H9 (cell line): Measurements from ENCODE around the gene MYL6B. TPM values are rescaled to one million over a fixed set of nuclear protein-coding genes. Genes with fewer than 3 reads are reported as not detected.
"Not testable (repeated sequence)": the region's sequence is repeated elsewhere in the genome, so short reads cannot be mapped to it uniquely, and the experiment has no call there.

Experiments used
- DNase-seq: peaks from one replicate; pipeline ENCODE4 v3.0.0-alpha.2; 2017
- H2AFZ ChIP-seq: one replicate; pipeline ENCODE4 v1.6.1; 2013; ENCODE audit warnings: mild to moderate bottlenecking, low read length, control low read depth, moderate library complexity
- H2AK5ac ChIP-seq: 2 replicates; pipeline ENCODE4 v1.6.1; 2013; ENCODE audit warnings: low read length, control low read depth, mixed read lengths; ENCODE audit not compliant: insufficient read length
- H2BK120ac ChIP-seq: one replicate; pipeline ENCODE4 v1.6.1; 2013; ENCODE audit warnings: low read depth, mild to moderate bottlenecking, low read length, control low read depth, inconsistent platforms; ENCODE audit not compliant: poor library complexity, severe bottlenecking
- H2BK12ac ChIP-seq: 2 replicates; pipeline ENCODE4 v1.6.1; 2013; ENCODE audit warnings: low read length, control low read depth, mixed read lengths, low read depth; ENCODE audit not compliant: insufficient read length
- H2BK15ac ChIP-seq: 2 replicates; pipeline ENCODE4 v1.6.1; 2013; ENCODE audit warnings: low read depth, low read length, control low read depth
- H2BK20ac ChIP-seq: one replicate; pipeline ENCODE4 v1.6.1; 2013; ENCODE audit warnings: low read depth, mild to moderate bottlenecking, low read length, control low read depth, inconsistent platforms; ENCODE audit not compliant: poor library complexity, severe bottlenecking
- H2BK5ac ChIP-seq: 2 replicates; pipeline ENCODE4 v1.6.1; 2013; ENCODE audit warnings: low read length, control low read depth, mixed read lengths; ENCODE audit not compliant: insufficient read length
- H3K14ac ChIP-seq: 2 replicates; pipeline ENCODE4 v1.6.1; 2013; ENCODE audit warnings: low read length, control low read depth; ENCODE audit not compliant: insufficient read depth
- H3K18ac ChIP-seq: 2 replicates; pipeline ENCODE4 v1.6.1; 2013; ENCODE audit warnings: low read depth, mild to moderate bottlenecking, mixed read lengths, low read length, control low read depth; ENCODE audit not compliant: insufficient read length
- H3K23ac ChIP-seq: 2 replicates; pipeline ENCODE4 v1.6.1; 2013; ENCODE audit warnings: low read length, control low read depth, mixed read lengths, low read depth; ENCODE audit not compliant: insufficient read length
- H3K23me2 ChIP-seq: 2 replicates; pipeline ENCODE4 v1.6.1; 2013; ENCODE audit warnings: low read depth, mild to moderate bottlenecking, mixed read lengths, low read length, control low read depth; ENCODE audit not compliant: insufficient read length, poor library complexity, severe bottlenecking
- H3K27ac ChIP-seq: 2 replicates; pipeline ENCODE4 v1.5.1; 2013; ENCODE audit warnings: low read length, control low read depth, mixed read lengths, low read depth; ENCODE audit not compliant: insufficient read length
- H3K27me3 ChIP-seq: 2 replicates; pipeline ENCODE4 v1.6.1; 2013; ENCODE audit warnings: low read length, control low read depth, inconsistent platforms; ENCODE audit not compliant: insufficient read depth
- H3K4ac ChIP-seq: 2 replicates; pipeline ENCODE4 v1.6.1; 2013; ENCODE audit warnings: low read depth, mild to moderate bottlenecking, control low read depth, inconsistent platforms, low read length, moderate library complexity
- H3K4me1 ChIP-seq: 2 replicates; pipeline ENCODE4 v1.6.1; 2013; ENCODE audit warnings: low read length, control low read depth, inconsistent platforms; ENCODE audit not compliant: insufficient read depth
- H3K4me2 ChIP-seq: 2 replicates; pipeline ENCODE4 v1.6.1; 2013; ENCODE audit warnings: low read length, control low read depth, mixed read lengths; ENCODE audit not compliant: insufficient read length, insufficient read depth
- H3K56ac ChIP-seq: 2 replicates; pipeline ENCODE4 v1.6.1; 2013; ENCODE audit warnings: low read depth, mild to moderate bottlenecking, mixed read lengths, low read length, control low read depth; ENCODE audit not compliant: insufficient read length
- H3K79me1 ChIP-seq: 2 replicates; pipeline ENCODE4 v1.6.1; 2013; ENCODE audit warnings: low read depth, mild to moderate bottlenecking, moderate library complexity, low read length, control low read depth, inconsistent platforms; ENCODE audit not compliant: insufficient read depth, poor library complexity, severe bottlenecking
- H3K79me2 ChIP-seq: 2 replicates; pipeline ENCODE4 v1.6.1; 2013; ENCODE audit warnings: low read length, control low read depth, inconsistent platforms; ENCODE audit not compliant: insufficient read depth
- H3K9ac ChIP-seq: 2 replicates; pipeline ENCODE4 v1.6.1; 2013; ENCODE audit warnings: low read length, control low read depth, mixed read lengths; ENCODE audit not compliant: insufficient read length; ENCODE audit errors: extremely low read depth
- H3K9me3 ChIP-seq: one replicate; pipeline ENCODE4 v1.6.1; 2013; ENCODE audit warnings: low read depth, low read length, inconsistent platforms; ENCODE audit not compliant: control insufficient read depth
- H3T11ph ChIP-seq: one replicate; pipeline ENCODE4 v1.6.1; 2013; ENCODE audit warnings: mild to moderate bottlenecking, low read length, control low read depth, inconsistent platforms
- H4K20me1 ChIP-seq: one replicate; pipeline ENCODE4 v1.6.1; 2013; ENCODE audit not compliant: control insufficient read depth, insufficient read length, insufficient read depth
- H4K5ac ChIP-seq: 2 replicates; pipeline ENCODE4 v1.6.1; 2013; ENCODE audit warnings: low read depth, mild to moderate bottlenecking, mixed read lengths, low read length, control low read depth; ENCODE audit not compliant: insufficient read length
- H4K8ac ChIP-seq: replicated peaks from 2 replicates; pipeline ENCODE4 v1.6.1; 2013; ENCODE audit warnings: low read length, control low read depth, mixed read lengths, low read depth; ENCODE audit not compliant: insufficient read length
- H4K91ac ChIP-seq: 2 replicates; pipeline ENCODE4 v1.6.1; 2013; ENCODE audit warnings: low read depth, mild to moderate bottlenecking, moderate library complexity, mixed read lengths, low read length, control low read depth; ENCODE audit not compliant: insufficient read length
- H3K27ac Mint-ChIP-seq, 3 experiments: 2 replicates in 2 of 3; 3 replicates in 1 of 3; pipeline ENCODE4 v1.8.0; 2020 to 2021; ENCODE audit warnings: mixed read lengths in 3 of 3, mild to moderate bottlenecking in 1 of 3, moderate library complexity in 1 of 3
- H3K27me3 Mint-ChIP-seq: 2 replicates; pipeline ENCODE4 v1.8.0; 2021; ENCODE audit warnings: low read depth, mild to moderate bottlenecking, moderate library complexity, mixed read lengths
- H3K36me3 Mint-ChIP-seq, 3 experiments: 2 replicates in 2 of 3; 3 replicates in 1 of 3; pipeline ENCODE4 v1.8.0; 2020 to 2021; ENCODE audit warnings: low read depth in 3 of 3, mixed read lengths in 3 of 3; ENCODE audit not compliant: insufficient read depth in 1 of 3
- H3K4me1 Mint-ChIP-seq, 2 experiments: 2 replicates each; pipeline ENCODE4 v1.8.0; 2020; ENCODE audit warnings: mixed read lengths in 2 of 2
- H3K4me3 Mint-ChIP-seq, 2 experiments: 2 replicates in 1 of 2; 3 replicates in 1 of 2; pipeline ENCODE4 v1.8.0; 2020 to 2021; ENCODE audit warnings: mild to moderate bottlenecking in 2 of 2, mixed read lengths in 2 of 2, moderate library complexity in 1 of 2
- H3K9me3 Mint-ChIP-seq, 2 experiments: 2 replicates in 1 of 2; 3 replicates in 1 of 2; pipeline ENCODE4 v1.8.0; 2020; ENCODE audit warnings: mild to moderate bottlenecking in 2 of 2, mixed read lengths in 2 of 2, moderate library complexity in 1 of 2
- WGBS: extraction: QIAGEN DNeasy Blood & Tissue Kit; methylation state at CpG from one replicate; pipeline ENCODE4 v1.1.7; 2013; ENCODE audit warnings: missing lambda C conversion rate, low lambda C conversion rate, mixed read lengths; ENCODE audit not compliant: insufficient read length; ENCODE audit errors: extremely low coverage; 5-methylcytosine and 5-hydroxymethylcytosine counted together
- total RNA-seq: library from RNA; stranded (reverse); gene quantifications from 2 replicates; pipeline ENCODE4 v1.2.1, GENCODE V29; 2021
- TF ChIP-seq, protein P1 (sequence below): fragments of 200-600 bp; sonication (generic); conservative IDR thresholded peaks from 3 replicates; pipeline ENCODE4 v1.8.0; 2021; ENCODE audit warnings: antibody characterized with exemption, mild to moderate bottlenecking

The MYL6B gene
- total RNA-seq, 1 experiment from 2014 or later = 165 TPM

DNA sequence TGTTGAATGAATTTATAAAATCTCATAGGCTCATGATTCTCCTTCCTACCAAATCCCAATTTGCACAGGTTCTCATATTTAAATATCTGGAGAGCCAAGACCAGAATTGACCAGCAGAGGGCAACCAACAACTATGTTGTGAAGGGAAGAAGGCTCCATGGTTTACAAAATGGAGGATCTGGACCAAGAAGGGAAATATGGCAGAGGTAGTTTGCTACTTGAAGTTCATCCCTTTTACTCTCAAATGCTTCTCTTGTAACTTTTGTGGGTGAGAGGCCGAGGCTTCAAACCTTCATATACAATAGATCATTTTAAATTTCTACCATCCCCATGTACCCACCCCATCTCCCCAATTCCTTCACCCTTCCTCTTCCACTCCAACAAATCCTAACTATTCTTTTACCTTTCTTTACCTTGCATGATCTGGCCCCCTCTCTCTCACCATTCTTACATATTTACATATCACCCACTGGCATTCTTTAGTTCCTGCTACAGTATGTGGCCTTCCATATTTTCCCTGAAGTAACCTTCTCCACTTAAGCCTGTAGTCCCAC lies 40.7 kb downstream of the MYL6B start:
- DNase-seq = peak; percentile 56
- Mint-ChIP-seq H3K27ac (peak overlapping the region in 2 of 3 experiments; percentile 49 to 84; a peak in 5 of 7 replicates), H3K27me3 (peaks cover 3% of the 10 kb centered on the region; the same call in 1 of the 2 replicates), H3K9me3 (0 out of 5 replicates have a peak, but pooled peaks cover 0 to 3% of the 10 kb centered on the region in 2 experiments), H3K4me3 (no peak overlapping the region; a peak in 2 of 5 replicates), H3K36me3 (peaks cover 13 to 15% (median 13%) of the 10 kb centered on the region in 3 experiments; a peak in 6 of 7 replicates), H3K4me1 (peaks cover 17 to 22% of the 10 kb centered on the region in 2 experiments)
- Histone ChIP-seq H3K18ac (no peak overlapping the region), H3K14ac (no peak overlapping the region), H3K4me1 (peaks cover 5% of the 10 kb centered on the region), H2BK12ac (no peak overlapping the region), H2BK120ac (no peak overlapping the region), H3K4ac (no peak overlapping the region), H3K27ac (no peak overlapping the region), H2BK15ac (no peak overlapping the region), H3K4me2 (no peak overlapping the region), H2BK20ac (no peak overlapping the region), H4K91ac (no peak overlapping the region), H4K8ac (no peak overlapping the region), H3K79me1 (peaks cover 3% of the 10 kb centered on the region), H3K23me2 (peaks cover 11% of the 10 kb centered on the region), H3K9ac (no peak overlapping the region), H3K56ac (no peak overlapping the region), H3K23ac (no peak overlapping the region), H3K9me3 (no peaks in the 10 kb centered on the region), H3K79me2 (peaks cover 4% of the 10 kb centered on the region; the same call in 1 of the 2 replicates), H2AFZ (no peak overlapping the region), H3T11ph (no peak overlapping the region), H4K20me1 (no peaks in the 10 kb centered on the region), H3K27me3 (no peaks in the 10 kb centered on the region), H4K5ac (no peak overlapping the region), H2AK5ac (no peak overlapping the region), H2BK5ac (no peak overlapping the region)
- no CpG with 5 or more reads among the region's 1 CpG for WGBS
- TF ChIP-seq, protein P1, sequence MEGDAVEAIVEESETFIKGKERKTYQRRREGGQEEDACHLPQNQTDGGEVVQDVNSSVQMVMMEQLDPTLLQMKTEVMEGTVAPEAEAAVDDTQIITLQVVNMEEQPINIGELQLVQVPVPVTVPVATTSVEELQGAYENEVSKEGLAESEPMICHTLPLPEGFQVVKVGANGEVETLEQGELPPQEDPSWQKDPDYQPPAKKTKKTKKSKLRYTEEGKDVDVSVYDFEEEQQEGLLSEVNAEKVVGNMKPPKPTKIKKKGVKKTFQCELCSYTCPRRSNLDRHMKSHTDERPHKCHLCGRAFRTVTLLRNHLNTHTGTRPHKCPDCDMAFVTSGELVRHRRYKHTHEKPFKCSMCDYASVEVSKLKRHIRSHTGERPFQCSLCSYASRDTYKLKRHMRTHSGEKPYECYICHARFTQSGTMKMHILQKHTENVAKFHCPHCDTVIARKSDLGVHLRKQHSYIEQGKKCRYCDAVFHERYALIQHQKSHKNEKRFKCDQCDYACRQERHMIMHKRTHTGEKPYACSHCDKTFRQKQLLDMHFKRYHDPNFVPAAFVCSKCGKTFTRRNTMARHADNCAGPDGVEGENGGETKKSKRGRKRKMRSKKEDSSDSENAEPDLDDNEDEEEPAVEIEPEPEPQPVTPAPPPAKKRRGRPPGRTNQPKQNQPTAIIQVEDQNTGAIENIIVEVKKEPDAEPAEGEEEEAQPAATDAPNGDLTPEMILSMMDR = peak; percentile 89

DNA sequence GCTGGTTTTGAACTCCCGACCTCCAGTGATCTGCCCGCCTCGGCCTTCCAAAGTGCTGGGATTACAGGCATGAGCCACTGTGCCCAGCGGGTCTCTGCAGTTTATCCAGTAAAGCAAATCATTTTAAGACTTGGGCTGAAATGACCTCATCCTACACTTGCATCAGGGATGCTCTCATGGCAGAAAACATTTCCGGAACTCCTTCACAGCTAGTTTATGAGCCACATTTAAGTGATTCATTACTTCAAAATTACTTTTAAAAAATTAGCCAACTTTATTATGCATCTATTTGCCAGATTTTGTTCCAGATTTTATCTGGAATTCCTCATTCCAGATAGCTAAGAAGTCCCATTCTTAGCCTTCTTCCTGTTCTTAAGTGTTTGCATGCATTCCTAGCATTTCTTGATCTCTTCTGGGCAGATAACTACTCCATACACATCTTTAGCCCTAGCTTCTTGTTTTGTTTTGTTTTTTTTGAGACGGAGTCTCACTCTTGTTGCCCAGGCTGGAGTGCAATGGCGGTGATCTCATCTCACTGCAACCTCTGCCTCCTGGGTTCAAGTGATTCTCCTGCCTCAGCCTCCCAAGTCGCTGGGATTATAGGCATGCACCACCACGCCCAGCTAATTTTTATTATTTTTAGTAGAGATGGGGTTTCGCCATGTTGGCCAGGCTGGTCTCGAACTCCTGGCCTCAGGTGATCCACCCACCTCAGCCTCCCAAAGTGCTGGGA lies 44.6 kb downstream of the MYL6B start:
- H2BK20ac ChIP-seq, H3K18ac ChIP-seq: not testable (repeated sequence)

More for the DNA sequence above, 44.6 kb downstream of the MYL6B start:
- H3K56ac ChIP-seq, H3K4me2 ChIP-seq, H3T11ph ChIP-seq, H2BK5ac ChIP-seq, DNase-seq, H2AFZ ChIP-seq, H3K27me3 ChIP-seq, H2AK5ac ChIP-seq, H3K14ac ChIP-seq, H4K91ac ChIP-seq, H2BK120ac ChIP-seq, H3K9me3 Mint-ChIP-seq, H3K23ac ChIP-seq, H3K9ac ChIP-seq, H4K20me1 ChIP-seq, H2BK15ac ChIP-seq, H3K4me1 ChIP-seq, H3K27me3 Mint-ChIP-seq, H3K4ac ChIP-seq, H2BK12ac ChIP-seq, H4K8ac ChIP-seq, H3K79me1 ChIP-seq, H3K79me2 ChIP-seq, H3K27ac ChIP-seq, H3K9me3 ChIP-seq, H3K23me2 ChIP-seq, H3K4me3 Mint-ChIP-seq, H4K5ac ChIP-seq: not testable (repeated sequence)
- Mint-ChIP-seq H3K4me1 (peaks cover 10 to 21% of the 10 kb centered on the region in 2 experiments), H3K27ac (peak overlapping the region in 1 of 3 experiments; percentile 8; a peak in 2 of 7 replicates), H3K36me3 (peaks cover 9 to 13% (median 11%) of the 10 kb centered on the region in 3 experiments; a peak in 4 of 7 replicates)
- no CpG with 5 or more reads among the region's 11 CpGs for WGBS
